Fibroblast of lung (primary cell): Measurements from ENCODE around the gene NAV3. TPM values are rescaled to one million over a fixed set of nuclear protein-coding genes. Genes with fewer than 3 reads are reported as not detected.
A peak's percentile ranks its signal among the peaks of the same experiment; 100 is the strongest.

Experiments
- DNase-seq, 2 donors: peaks; one replicate each; pipeline versions ENCODE4 v3.0.0 to v3.0.0-alpha.2; 2010; ENCODE audit warnings: low read depth in 2 of 2
- H2AFZ ChIP-seq: 2 replicates; pipeline ENCODE4 v1.5.1; 2012; ENCODE audit warnings: low read length, control low read depth, inconsistent platforms
- H3K27ac ChIP-seq: 2 replicates; pipeline ENCODE4 v1.5.1; 2011; ENCODE audit warnings: low read length, control low read depth; ENCODE audit not compliant: insufficient read depth
- H3K27me3 ChIP-seq: 2 replicates; pipeline ENCODE4 v1.5.1; 2011; ENCODE audit warnings: mild to moderate bottlenecking, low read length; ENCODE audit not compliant: control insufficient read depth, insufficient read depth
- H3K36me3 ChIP-seq: 2 replicates; pipeline ENCODE4 v1.5.1; 2011; ENCODE audit warnings: low read length; ENCODE audit not compliant: control insufficient read depth, insufficient read depth
- H3K4me1 ChIP-seq: 2 replicates; pipeline ENCODE4 v1.5.1; 2011; ENCODE audit warnings: low read length; ENCODE audit not compliant: control insufficient read depth, insufficient read depth; ENCODE audit errors: extremely low read depth
- H3K4me2 ChIP-seq: 2 replicates; pipeline ENCODE4 v1.5.1; 2011; ENCODE audit warnings: low read length, control low read depth; ENCODE audit not compliant: insufficient read depth; ENCODE audit errors: extremely low read depth
- H3K4me3 ChIP-seq, 4 experiments: fragments of 200-600 bp in 1 of 4; sonication (generic) in 1 of 4; replicated peaks in 1 of 4; 2 replicates each; pipeline ENCODE4 v1.5.1; 2011 to 2016; ENCODE audit warnings: low read length in 4 of 4, low read depth in 3 of 4, mild to moderate bottlenecking in 3 of 4, control low read depth in 2 of 4, inconsistent platforms in 1 of 4, mixed read lengths in 1 of 4; ENCODE audit not compliant: insufficient read depth in 1 of 4; ENCODE audit errors: control extremely low read depth in 1 of 4
- H3K79me2 ChIP-seq: 2 replicates; pipeline ENCODE4 v1.5.1; 2012; ENCODE audit warnings: mild to moderate bottlenecking, low read length, inconsistent platforms; ENCODE audit not compliant: control insufficient read depth, insufficient read depth
- H3K9ac ChIP-seq: 2 replicates; pipeline ENCODE4 v1.5.1; 2011; ENCODE audit warnings: mild to moderate bottlenecking, low read length, control low read depth; ENCODE audit not compliant: insufficient read depth
- H3K9me3 ChIP-seq: 2 replicates; pipeline ENCODE4 v1.5.1; 2012; ENCODE audit warnings: low read depth, low read length; ENCODE audit not compliant: control insufficient read depth, insufficient read depth
- H4K20me1 ChIP-seq: 2 replicates; pipeline ENCODE4 v1.5.1; 2011; ENCODE audit warnings: low read length; ENCODE audit not compliant: control insufficient read depth, insufficient read depth; ENCODE audit errors: extremely low read depth
- CTCF ChIP-seq, 2 donors: IDR thresholded peaks in 1 of 2; conservative IDR thresholded peaks in 1 of 2; 1 replicate in 1 of 2; 2 replicates in 1 of 2; pipeline ENCODE4 v1.5.1; 2011 to 2012; ENCODE audit warnings: low read length in 2 of 2, control low read depth in 1 of 2, inconsistent platforms in 1 of 2, low read depth in 1 of 2, mild to moderate bottlenecking in 1 of 2
- EZH2 ChIP-seq: IDR thresholded peaks from 2 replicates; pipeline ENCODE4 v1.5.1; 2012; ENCODE audit warnings: low read length, control low read depth, mild to moderate bottlenecking; ENCODE audit errors: missing control alignments
- polyA plus RNA-seq, 2 donors: library from polyadenylated mRNA; depleted of rRNA in 1 of 2; stranded (reverse) in 1 of 2; unstranded in 1 of 2; fragments of >200 nt; gene quantifications; 2 replicates each; pipeline ENCODE4 v1.2.1, GENCODE V29; 2011 to 2012; ENCODE audit warnings: missing spikeins in 1 of 2
- total RNA-seq: library from RNA; depleted of rRNA; stranded (reverse); fragments of >200 nt; gene quantifications from 2 replicates; pipeline ENCODE4 v1.2.1, GENCODE V29; 2014

The NAV3 gene
- total and polyA plus RNA-seq, 2 donors (not counting 1 experiment from before 2014, with no cell fraction given): 30.8 to 60.6 TPM

GRCh38 chr12:78057075-78057474 is 226.4 kb downstream of the NAV3 start:
- no peaks in the 10 kb centered on the region for H4K20me1 ChIP-seq
- H3K9me3 ChIP-seq: no peaks in the 10 kb centered on the region
- no peak overlapping the region for H3K4me3 ChIP-seq
- H3K9ac ChIP-seq: no peak overlapping the region
- no peak overlapping the region for H2AFZ ChIP-seq
- no peak for TF ChIP-seq CTCF (conservative IDR thresholded peaks at IDR 0.05 in 1 of 2, IDR thresholded peaks at IDR 0.05 in 1 of 2; ENCODE audit: low read depth in 1 of 2, low read length in 2 of 2)
- no peak for TF ChIP-seq EZH2
- H3K79me2 ChIP-seq: peaks cover 16% of the 10 kb centered on the region
- H3K27me3 ChIP-seq: no peaks in the 10 kb centered on the region
- H3K4me2 ChIP-seq: no peak overlapping the region
- no peak for DNase-seq
- H3K27ac ChIP-seq: no peak overlapping the region
- no peaks in the 10 kb centered on the region for H3K4me1 ChIP-seq
- peaks cover 3% of the 10 kb centered on the region for H3K36me3 ChIP-seq

GRCh38 chr12:78060186-78060585 is 229.5 kb downstream of the NAV3 start:
- no peak overlapping the region for H3K27ac ChIP-seq
- H3K9ac ChIP-seq: no peak overlapping the region
- H3K36me3 ChIP-seq: peaks cover 3% of the 10 kb centered on the region
- H3K9me3 ChIP-seq: no peaks in the 10 kb centered on the region
- H4K20me1 ChIP-seq: no peaks in the 10 kb centered on the region
- H3K4me3 ChIP-seq: no peak overlapping the region
- DNase-seq: peak; percentile 66 to 82
- no peak for TF ChIP-seq CTCF (conservative IDR thresholded peaks at IDR 0.05 in 1 of 2, IDR thresholded peaks at IDR 0.05 in 1 of 2; ENCODE audit: low read depth in 1 of 2, low read length in 2 of 2)
- no peak for TF ChIP-seq EZH2
- no peak overlapping the region for H3K4me2 ChIP-seq
- H2AFZ ChIP-seq: no peak overlapping the region
- H3K27me3 ChIP-seq: no peaks in the 10 kb centered on the region
- H3K4me1 ChIP-seq: no peaks in the 10 kb centered on the region
- peaks cover 12% of the 10 kb centered on the region for H3K79me2 ChIP-seq

GRCh38 chr12:78062786-78063185 is 232.1 kb downstream of the NAV3 start:
- H3K36me3 ChIP-seq: no peaks in the 10 kb centered on the region
- H3K4me1 ChIP-seq: no peaks in the 10 kb centered on the region
- TF ChIP-seq EZH2: no peak
- no peak for TF ChIP-seq CTCF (conservative IDR thresholded peaks at IDR 0.05 in 1 of 2, IDR thresholded peaks at IDR 0.05 in 1 of 2; ENCODE audit: low read depth in 1 of 2, low read length in 2 of 2)
- no peak overlapping the region for H3K4me2 ChIP-seq
- H3K27me3 ChIP-seq: no peaks in the 10 kb centered on the region
- H4K20me1 ChIP-seq: no peaks in the 10 kb centered on the region
- H3K9me3 ChIP-seq: no peaks in the 10 kb centered on the region
- no peak overlapping the region for H2AFZ ChIP-seq
- no peak overlapping the region for H3K9ac ChIP-seq
- peaks cover 6% of the 10 kb centered on the region for H3K79me2 ChIP-seq
- no peak overlapping the region for H3K4me3 ChIP-seq
- peak; percentile 75 to 84 for DNase-seq
- no peak overlapping the region for H3K27ac ChIP-seq
